ENCODE results near the gene OR1F1.
"Not testable (repeated sequence)": the region's sequence is repeated elsewhere in the genome, so short reads cannot be mapped to it uniquely, and the experiment has no call there.

OR1F1 gene

GRCh38 chr16:3150346-3151218 lies 37.4 kb upstream of the OR1F1 start:
- peak; percentile 97 for DNase-seq (ENCODE audit: low read depth)

- DNase-seq (ENCODE audit: low read depth): no peak
Measured at GRCh38 chr16:3152027-3152276, 36.1 kb upstream of the OR1F1 start.

- DNase-seq (ENCODE audit: low read depth): peak; percentile 71
Measured at GRCh38 chr16:3152277-3152990, 35.6 kb upstream of the OR1F1 start.

GRCh38 chr16:3152991-3153368 lies 35.0 kb upstream of the OR1F1 start:
- no peak for DNase-seq (ENCODE audit: low read depth)

GRCh38 chr16:3155181-3155580 lies 32.8 kb upstream of the OR1F1 start:
- DNase-seq (ENCODE audit: low read depth): no peak

- no peak for DNase-seq (ENCODE audit: low read depth)
Measured at GRCh38 chr16:3155972-3156371, 32.0 kb upstream of the OR1F1 start.

GRCh38 chr16:3157229-3158025 lies 30.6 kb upstream of the OR1F1 start:
- peak; percentile 46 for DNase-seq (ENCODE audit: low read depth)

GRCh38 chr16:3158026-3158509 lies 29.9 kb upstream of the OR1F1 start:
- no peak for DNase-seq (ENCODE audit: low read depth)

GRCh38 chr16:3158510-3159314 lies 29.3 kb upstream of the OR1F1 start:
- DNase-seq (ENCODE audit: low read depth): peak; percentile 93

GRCh38 chr16:3161235-3162018 lies 26.6 kb upstream of the OR1F1 start:
- DNase-seq (ENCODE audit: low read depth): no peak

- DNase-seq (ENCODE audit: low read depth): no peak
Measured at GRCh38 chr16:3164121-3164991, 23.6 kb upstream of the OR1F1 start.

GRCh38 chr16:3165111-3165822 lies 22.7 kb upstream of the OR1F1 start:
- no peak for DNase-seq (ENCODE audit: low read depth)

- DNase-seq (ENCODE audit: low read depth): no peak
Measured at GRCh38 chr16:3166505-3166886, 21.5 kb upstream of the OR1F1 start.

GRCh38 chr16:3168729-3169128 lies 19.3 kb upstream of the OR1F1 start:
- DNase-seq (ENCODE audit: low read depth): not testable (repeated sequence)

- DNase-seq (ENCODE audit: low read depth): no peak
Measured at GRCh38 chr16:3170440-3171180, 17.4 kb upstream of the OR1F1 start.

GRCh38 chr16:3171181-3171854 lies 16.7 kb upstream of the OR1F1 start:
- DNase-seq (ENCODE audit: low read depth): peak; percentile 52

- DNase-seq (ENCODE audit: low read depth): no peak
Measured at GRCh38 chr16:3171855-3172593, 16.0 kb upstream of the OR1F1 start.

Measured in activated gamma-delta T cell treated with anti-CD3 and anti-CD28 coated beads, Interleukin-2, amount 50 U/mL, for 16 hours (primary cell).